ENCODE results near the gene GHR.

- TF ChIP-seq EZH2 (IDR thresholded peaks at IDR 0.05; ENCODE audit: borderline replicate concordance, low read length) (no peak), CTCF (conservative IDR thresholded peaks at IDR 0.05 in 1 of 2, IDR thresholded peaks at IDR 0.05 in 1 of 2; ENCODE audit: extremely low read depth in 1 of 2, insufficient read depth in 1 of 2, low read depth in 1 of 2, low read length in 2 of 2) (no peak)
Measured at GRCh38 chr5:42595597-42595996, 172.4 kb downstream of the GHR start.

All from mammary epithelial cell (primary cell).